HG03103 (cell line): ENCODE results near the gene RELB.
"Not testable (repeated sequence)": the region's sequence is repeated elsewhere in the genome, so short reads cannot be mapped to it uniquely, and the experiment has no call there.

ENCODE experiments used
- ATAC-seq: cut with Tn5 transposase; IDR thresholded peaks from one replicate; pipeline ENCODE4 v1.9.1; 2021; ENCODE audit warnings: low read depth; ENCODE audit not compliant: unreplicated experiment

Gene RELB

DNA sequence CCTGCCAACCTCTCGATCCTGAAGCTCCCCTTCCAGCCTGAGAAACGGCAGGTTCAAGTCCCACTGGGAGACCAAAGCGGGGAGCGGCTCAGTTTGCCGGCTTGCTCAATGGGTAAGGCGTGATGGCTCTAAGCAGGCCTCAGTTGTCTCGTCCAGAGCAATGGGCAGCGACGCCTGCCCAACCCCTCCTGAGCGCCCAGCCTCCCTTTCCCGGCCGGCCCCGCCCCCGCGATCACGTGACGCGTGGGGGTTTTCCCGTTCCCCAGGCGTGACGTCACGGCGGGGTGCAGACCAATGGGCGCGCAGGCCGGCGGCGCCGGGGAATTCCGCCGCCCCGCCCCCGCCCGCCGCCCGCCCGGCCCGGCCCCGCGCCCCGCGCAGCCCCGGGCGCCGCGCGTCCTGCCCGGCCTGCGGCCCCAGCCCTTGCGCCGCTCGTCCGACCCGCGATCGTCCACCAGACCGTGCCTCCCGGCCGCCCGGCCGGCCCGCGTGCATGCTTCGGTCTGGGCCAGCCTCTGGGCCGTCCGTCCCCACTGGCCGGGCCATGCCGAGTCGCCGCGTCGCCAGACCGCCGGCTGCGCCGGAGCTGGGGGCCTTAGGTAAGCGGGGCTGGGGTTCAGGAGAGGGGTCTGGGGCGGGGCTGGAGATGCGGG lies at the start of gene RELB:
TSS of gene RELB (plus strand) at position 378 of the 653 bp plus-strand sequence. CDS start at position 494, 116 bp downstream.
- ATAC-seq: peak; percentile 32

GRCh38 chr19:44954278-44954648 lies 47.0 kb upstream of the RELB start:
- ATAC-seq: no peak

- peak; percentile 70 for ATAC-seq
These were observed 46.4 kb upstream of the RELB start, which contains the start of gene CLPTM1 for GRCh38 chr19:44954649-44955504. CLPTM1 (plus strand) TSS chr19:44955380; CDS start chr19:44955396, 16 bp downstream.

GRCh38 chr19:44955505-44956439 lies 45.5 kb upstream of the RELB start:
- ATAC-seq: peak; percentile 17

DNA sequence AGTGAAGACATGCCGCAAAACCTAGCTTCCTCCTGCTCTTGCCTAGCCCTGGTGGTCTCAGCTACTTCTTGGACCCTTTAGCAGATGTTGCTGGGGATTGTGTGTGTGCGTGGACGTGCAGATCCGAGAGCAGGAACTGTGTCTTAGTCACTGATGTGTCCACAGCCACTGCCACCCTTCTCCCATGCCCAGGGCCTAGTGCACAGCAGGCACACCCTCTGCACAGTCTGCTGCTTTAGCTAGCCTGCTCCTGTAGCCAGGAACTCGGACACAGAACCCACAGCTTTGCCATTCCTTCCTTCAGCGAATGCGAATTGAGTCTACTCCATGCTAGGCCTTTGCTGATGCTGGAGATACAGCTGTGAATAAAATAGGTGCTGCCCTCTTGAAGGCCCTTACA lies 43.7 kb upstream of the RELB start:
- ATAC-seq: no peak

DNA sequence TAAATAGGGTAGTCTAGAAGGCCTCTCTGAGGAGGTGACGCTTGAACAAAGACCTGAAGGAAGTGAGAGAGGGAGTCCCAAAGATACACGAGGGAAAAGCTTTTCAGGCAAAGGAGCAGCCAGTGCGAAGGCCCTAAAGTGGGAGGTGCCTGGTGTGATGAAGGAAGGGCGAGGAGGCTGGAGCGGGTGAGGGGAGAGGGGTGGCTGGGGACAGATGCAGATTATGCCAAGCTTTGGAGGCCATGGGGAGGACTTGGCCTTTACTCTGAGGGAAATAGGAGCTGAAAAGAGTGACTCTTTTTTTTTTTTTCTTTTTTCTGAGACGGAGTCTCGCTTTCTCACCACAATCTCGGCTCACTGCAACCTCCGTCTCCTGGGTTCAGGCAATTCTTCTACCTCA lies 43.2 kb upstream of the RELB start:
- no peak for ATAC-seq

GRCh38 chr19:44959691-44960090 lies 41.6 kb upstream of the RELB start:
- ATAC-seq: no peak

DNA sequence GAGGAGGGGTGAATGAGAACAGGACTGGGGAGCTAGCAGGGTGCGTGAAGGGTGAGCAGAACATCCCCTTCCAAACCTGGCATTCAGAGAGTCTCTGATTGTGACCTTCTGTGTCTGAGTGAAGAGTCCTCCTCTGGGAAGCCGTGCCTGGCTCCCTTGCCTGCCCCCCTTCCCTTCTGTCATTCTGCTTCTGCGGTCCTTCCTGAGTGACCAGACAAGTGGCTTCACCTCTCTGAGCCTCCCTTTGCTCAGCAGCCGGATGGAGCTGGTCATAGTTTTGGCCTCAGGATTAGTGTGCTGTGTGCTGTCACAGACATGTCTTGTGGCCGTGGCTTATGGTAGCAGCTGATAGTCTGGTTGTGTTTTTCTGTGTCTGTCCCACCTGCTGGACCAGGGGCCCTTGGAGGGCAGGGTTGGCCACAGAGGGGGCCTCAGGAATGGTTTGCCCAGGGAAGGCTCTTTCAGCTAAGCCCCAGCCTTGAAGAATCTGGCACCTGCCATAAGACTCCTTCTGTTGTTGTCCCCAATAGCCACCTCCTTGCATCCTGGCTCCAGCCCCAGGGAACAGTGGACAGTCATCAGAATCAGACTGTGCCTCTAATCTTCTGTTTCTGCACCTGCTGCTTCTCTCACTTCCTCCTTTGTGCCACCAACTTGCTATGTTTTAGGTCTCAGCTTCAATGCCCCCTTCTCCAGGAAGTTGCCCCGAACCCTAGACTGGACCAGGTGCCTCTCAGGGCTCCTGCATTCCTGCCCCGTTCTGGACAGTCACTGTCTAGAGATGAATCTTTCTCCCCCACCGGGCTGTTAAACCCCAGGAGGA lies 40.1 kb upstream of the RELB start:
- no peak for ATAC-seq

DNA sequence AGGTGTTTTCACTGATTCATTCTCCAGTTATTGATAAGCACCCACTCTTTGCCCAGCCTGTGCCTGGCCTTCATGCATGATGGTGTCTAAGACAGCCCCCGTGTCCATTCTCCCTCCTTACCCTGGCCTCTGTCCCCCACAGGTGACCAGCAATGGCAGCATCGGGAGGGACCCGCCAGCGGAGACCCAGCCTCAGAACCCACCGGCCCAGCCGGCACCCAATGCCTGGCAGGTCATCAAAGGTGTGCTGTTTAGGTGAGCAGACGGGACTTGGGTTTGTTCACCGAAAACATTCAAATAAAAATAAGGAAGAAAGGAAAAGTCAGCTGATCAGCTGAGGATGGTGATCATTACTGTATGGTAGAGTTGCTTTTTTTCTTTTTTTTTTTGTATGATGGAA lies 39.4 kb upstream of the RELB start:
- ATAC-seq: no peak

DNA sequence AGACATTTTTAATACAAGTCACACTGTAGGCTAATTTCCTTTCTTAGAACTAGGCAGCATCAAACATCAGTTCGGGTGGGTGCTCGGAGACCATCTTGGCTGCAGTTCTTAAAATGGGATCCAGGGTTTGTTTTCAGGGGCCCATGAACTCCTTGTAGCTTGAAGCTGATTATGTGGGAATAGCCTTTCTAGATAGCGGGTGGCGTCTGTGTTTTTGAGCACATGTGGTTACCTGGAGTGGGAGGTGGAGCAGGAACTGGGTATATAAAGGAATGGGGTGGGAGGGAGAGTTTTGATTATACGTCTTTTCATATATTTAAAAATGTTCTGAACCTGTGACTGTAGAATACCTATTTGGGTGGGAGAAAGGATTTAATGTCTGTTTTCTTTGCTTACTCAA lies 33.1 kb upstream of the RELB start:
- ATAC-seq: no peak

DNA sequence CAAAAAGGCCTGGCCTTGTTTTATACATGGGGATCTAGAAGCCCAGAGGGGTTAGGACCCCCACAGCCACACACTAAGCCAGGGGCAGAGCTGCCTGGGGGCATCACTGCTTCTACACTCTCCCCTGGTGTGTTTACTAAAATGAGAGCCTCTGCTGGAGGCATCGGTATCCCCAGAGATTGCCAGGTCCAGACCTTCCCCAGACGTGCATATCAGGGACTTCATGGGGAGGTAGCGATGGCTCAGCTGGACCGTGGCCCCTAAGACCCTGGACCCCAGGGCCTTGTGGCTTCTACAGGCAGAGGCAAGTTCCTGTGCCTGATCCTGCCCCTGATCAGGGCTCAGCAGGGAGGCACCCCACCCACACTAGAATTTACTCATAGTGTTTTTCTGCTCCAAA lies 32.6 kb upstream of the RELB start:
- ATAC-seq: no peak

GRCh38 chr19:44969437-44969836 lies 31.8 kb upstream of the RELB start:
- no peak for ATAC-seq

DNA sequence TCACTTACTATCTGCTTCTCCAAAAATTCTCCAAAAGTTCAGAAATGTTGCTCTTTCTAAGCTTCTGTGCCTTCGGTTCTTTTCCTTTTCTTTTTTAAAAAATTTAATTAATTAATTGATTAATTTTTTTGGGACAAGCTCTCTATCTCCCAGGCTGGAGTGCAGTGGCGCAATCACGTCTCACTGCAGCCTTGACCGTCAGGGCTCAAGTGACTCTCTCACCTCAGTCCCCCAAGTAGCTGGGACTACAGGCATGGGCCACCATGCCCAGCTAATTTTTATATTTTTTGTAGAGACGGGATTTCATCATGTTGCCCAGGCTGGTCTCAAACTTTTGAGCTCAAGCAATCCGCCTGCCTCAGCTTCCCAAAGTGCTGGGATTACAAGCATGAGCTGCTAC lies 29.8 kb upstream of the RELB start:
- ATAC-seq: not testable (repeated sequence)

DNA sequence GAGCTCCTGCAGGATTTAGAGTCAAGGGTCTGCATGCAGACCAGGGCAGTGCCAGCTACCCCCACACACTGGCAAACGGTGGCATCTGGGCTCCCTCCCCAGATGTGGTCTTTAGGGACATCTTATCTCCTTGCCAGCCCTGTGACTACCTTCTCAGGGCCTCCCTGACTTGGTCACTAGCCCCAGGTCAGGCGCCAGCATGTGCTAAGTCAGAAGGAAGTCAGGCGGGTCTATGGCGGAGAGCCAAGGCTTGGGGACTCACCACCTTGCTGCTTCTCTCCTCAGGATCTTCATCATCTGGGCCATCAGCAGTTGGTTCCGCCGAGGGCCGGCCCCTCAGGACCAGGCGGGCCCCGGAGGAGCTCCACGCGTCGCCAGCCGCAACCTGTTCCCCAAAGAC lies 28.5 kb upstream of the RELB start:
- ATAC-seq: no peak

DNA sequence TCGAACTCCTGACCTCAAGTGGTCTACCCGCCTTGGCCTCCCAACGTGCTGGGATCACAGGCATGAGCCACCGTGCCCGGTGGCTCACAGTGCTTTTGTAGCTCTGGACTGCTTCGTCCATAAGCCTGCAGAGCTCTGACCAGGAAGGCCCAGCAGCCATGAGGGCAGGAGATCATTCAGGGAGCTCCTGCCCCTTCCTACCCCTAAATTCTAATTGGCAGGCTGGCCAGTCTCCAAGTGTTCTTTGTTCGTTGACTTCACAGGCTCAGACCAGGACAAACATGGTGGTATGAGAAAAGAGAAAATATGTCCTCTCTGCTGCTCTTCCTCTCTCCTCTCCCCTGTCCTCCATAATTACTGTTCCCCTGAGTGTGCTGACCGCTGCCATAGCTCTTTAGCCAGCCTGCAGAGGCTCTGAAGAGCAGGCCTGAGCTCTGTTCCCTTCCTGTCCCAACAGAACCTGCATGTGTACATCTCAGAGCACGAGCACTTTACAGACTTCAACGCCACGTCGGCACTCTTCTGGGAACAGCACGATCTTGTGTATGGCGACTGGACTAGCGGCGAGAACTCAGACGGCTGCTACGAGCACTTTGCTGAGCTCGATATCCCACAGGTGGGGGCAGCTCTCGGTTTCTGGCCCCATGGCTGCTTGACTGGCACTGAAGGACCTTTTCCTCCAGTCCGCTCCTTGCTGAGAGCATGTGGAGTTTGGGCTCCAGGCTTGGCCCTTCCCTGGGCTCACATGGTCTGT lies 27.1 kb upstream of the RELB start:
- ATAC-seq: no peak

DNA sequence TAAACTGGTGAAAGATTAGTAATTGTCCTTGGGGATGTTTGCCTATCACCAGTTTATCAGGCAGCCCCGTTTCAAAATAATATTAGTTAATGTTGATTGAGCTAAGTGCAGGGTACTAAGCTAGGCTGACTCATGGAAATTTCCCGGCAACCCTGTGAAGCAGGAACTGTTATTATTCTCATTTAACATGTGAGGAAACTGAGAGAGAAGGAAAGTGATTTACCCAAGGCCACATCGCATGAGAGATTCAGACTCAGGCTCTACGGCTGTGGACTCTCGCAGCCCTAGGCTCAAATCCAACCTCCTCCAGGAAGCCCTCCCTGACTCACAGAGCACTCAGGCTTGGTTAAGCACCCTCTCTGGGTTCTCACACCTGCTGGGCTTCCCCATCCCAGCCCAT lies 26.4 kb upstream of the RELB start:
- no peak for ATAC-seq

- ATAC-seq: no peak
These were observed 25.8 kb upstream of the RELB start for GRCh38 chr19:44975444-44975843.

DNA sequence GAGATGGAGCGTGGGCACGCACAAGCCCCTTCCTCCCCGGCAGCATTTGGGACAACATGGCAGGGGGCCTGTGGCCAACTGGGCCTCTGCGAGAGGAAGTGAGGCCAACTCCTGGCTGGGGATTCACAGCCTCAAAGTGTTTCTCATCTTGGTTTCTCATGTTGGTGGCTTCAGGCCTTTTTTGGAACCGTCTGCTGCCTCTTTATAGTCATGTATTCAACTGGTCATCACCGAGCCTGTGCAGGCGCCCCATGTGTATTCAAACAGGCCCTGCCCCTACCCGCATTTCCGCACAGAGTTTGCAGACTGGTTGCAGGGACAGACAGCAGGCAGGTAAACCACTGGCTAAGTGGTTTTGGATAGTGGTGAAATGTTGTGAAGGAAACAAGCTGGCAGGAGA lies 17.3 kb upstream of the RELB start:
- no peak for ATAC-seq

GRCh38 chr19:44985445-44985844 lies 15.8 kb upstream of the RELB start:
- ATAC-seq: no peak
